Fibroblast of the aortic adventitia (primary cell): ENCODE data around the gene KRT31. TPM values are rescaled to one million over a fixed set of nuclear protein-coding genes. Genes with fewer than 3 reads are reported as not detected.
"Not testable (repeated sequence)": the region's sequence is repeated elsewhere in the genome, so short reads cannot be mapped to it uniquely, and the experiment has no call there.

Experiments
- DNase-seq: peaks from one replicate; pipeline ENCODE4 v3.0.0-alpha.2; 2010; ENCODE audit warnings: low read depth
- H3K4me3 ChIP-seq: 2 replicates; pipeline ENCODE4 v1.5.1; 2011; ENCODE audit warnings: low read depth, mild to moderate bottlenecking, control low read depth, low read length, moderate library complexity
- CTCF ChIP-seq: IDR thresholded peaks from 2 replicates; pipeline ENCODE4 v1.5.1; 2011; ENCODE audit warnings: mild to moderate bottlenecking, low read length, control low read depth, inconsistent platforms; ENCODE audit not compliant: insufficient read depth
- total RNA-seq: library from RNA; depleted of rRNA; stranded (reverse); fragments of >200 nt; gene quantifications from 2 replicates; pipeline ENCODE4 v1.2.3, GENCODE V29; 2012; ENCODE audit warnings: low replicate concordance

The KRT31 gene
- total RNA-seq, 1 donor = 0.09 TPM

- no peak for TF ChIP-seq CTCF
- no peak for DNase-seq
- H3K4me3 ChIP-seq = no peak overlapping the region
Measured at GRCh38 chr17:41428591-41429291, 31.3 kb upstream of the KRT31 start.

- no peak for DNase-seq
- H3K4me3 ChIP-seq = no peak within 1 kb of the TSS
- no peak for TF ChIP-seq CTCF
Measured at GRCh38 chr17:41424111-41424635, 26.8 kb upstream of the KRT31 start, which contains the start of gene KRT37. Gene KRT37, minus strand, starts transcription at chr17:41424585. Its CDS starts 62 bp downstream, at chr17:41424523.

GRCh38 chr17:41422586-41422985 is 25.2 kb upstream of the KRT31 start:
- DNase-seq = not testable (repeated sequence)

GRCh38 chr17:41421617-41422016 is 24.2 kb upstream of the KRT31 start:
- no peak for TF ChIP-seq CTCF

More at GRCh38 chr17:41422586-41422985, 25.2 kb upstream of the KRT31 start:
- not testable (repeated sequence) for H3K4me3 ChIP-seq

GRCh38 chr17:41421116-41421515 is 23.7 kb upstream of the KRT31 start:
- DNase-seq = no peak

More at GRCh38 chr17:41421617-41422016, 24.2 kb upstream of the KRT31 start:
- no peak for DNase-seq
- H3K4me3 ChIP-seq = no peak overlapping the region

GRCh38 chr17:41420134-41420533 is 22.7 kb upstream of the KRT31 start:
- no peak overlapping the region for H3K4me3 ChIP-seq
- TF ChIP-seq CTCF = no peak
- peak; percentile 51 for DNase-seq

More at GRCh38 chr17:41421116-41421515, 23.7 kb upstream of the KRT31 start:
- no peak for TF ChIP-seq CTCF
- no peak overlapping the region for H3K4me3 ChIP-seq

GRCh38 chr17:41419716-41420115 is 22.3 kb upstream of the KRT31 start:
- TF ChIP-seq CTCF = no peak
- no peak for DNase-seq
- no peak overlapping the region for H3K4me3 ChIP-seq
